ENCODE measurements around the gene TEC. TPM values are rescaled to one million over a fixed set of nuclear protein-coding genes. Genes with fewer than 3 reads are reported as not detected.

Gene TEC
- total RNA-seq, 2 experiments from 2014 or later: 2.8 TPM

DNA sequence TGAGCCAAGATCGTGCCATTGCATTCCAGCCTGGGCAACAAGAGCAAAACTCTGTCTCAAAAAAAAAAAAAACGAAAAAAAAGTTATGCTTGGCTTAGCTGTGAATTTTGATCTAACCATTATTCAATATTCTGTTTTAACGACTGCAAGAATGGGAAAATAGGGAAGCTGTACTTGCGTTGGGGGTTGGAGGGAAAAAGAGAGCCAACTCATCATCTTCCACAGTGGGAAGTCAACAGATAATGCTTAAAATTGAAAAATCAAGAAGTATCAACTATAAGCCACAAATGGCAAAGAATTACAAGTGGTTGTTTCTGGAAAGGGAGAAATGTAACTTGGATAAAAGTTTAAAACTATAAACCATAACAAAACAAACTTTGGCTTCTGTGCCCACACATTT, 2.9 kb downstream of the TEC start:
- CTCF ChIA-PET: no interaction called here
- Histone ChIP-seq H3K27ac (ENCODE audit: low read depth in 1 of 2, low read length in 2 of 2) (no peak overlapping the region), H3K4me1 (ENCODE audit: insufficient read depth, low read length) (peaks cover 19% of the 10 kb centered on the region)

GRCh38 chr4:48262926-48263325, 6.7 kb downstream of the TEC start:
- H3K4me1 ChIP-seq (ENCODE audit: insufficient read depth, low read length): no peaks in the 10 kb centered on the region
- no peaks in the 10 kb centered on the region for H3K27me3 ChIP-seq (ENCODE audit: control insufficient read depth in 1 of 2, insufficient read depth in 2 of 2, low read length in 2 of 2)
- ATAC-seq (ENCODE audit: poor library complexity) (no peak), DNase-seq (peak in 2 of 14 experiments; percentile 25 to 43)
- POLR2A ChIA-PET: no interaction called here
- peaks cover 6% of the 10 kb centered on the region for H3K27me3 Mint-ChIP-seq
- no peak overlapping the region for H3K27ac ChIP-seq (ENCODE audit: low read depth in 1 of 2, low read length in 2 of 2)
- CTCF ChIA-PET: no interaction called here
- no peaks in the 10 kb centered on the region for H3K36me3 Mint-ChIP-seq (ENCODE audit: low read depth)
- H3K4me3 Mint-ChIP-seq: no peak overlapping the region
- intact Hi-C loops (cut with DNase I, micrococcal nuclease): loop anchor here in 1 of 2 experiments (5.0 kb wide), 1 partner anchor 346 kb away; no protein-coding TSS in a partner anchor
- H3K9me3 Mint-ChIP-seq: no peaks in the 10 kb centered on the region
- no peak overlapping the region for H3K27ac Mint-ChIP-seq
- peaks cover 7% of the 10 kb centered on the region for H3K4me1 Mint-ChIP-seq (ENCODE audit: low read depth)
- H3K4me3 ChIP-seq (ENCODE audit: low read length): no peak overlapping the region
- TF ChIP-seq CTCF (IDR thresholded peaks at IDR 0.05): no peak
- H3K36me3 ChIP-seq (ENCODE audit: insufficient read depth, low read length): no peaks in the 10 kb centered on the region
- H3K9me3 ChIP-seq (ENCODE audit: control insufficient read depth in 1 of 2, insufficient read depth in 1 of 2, low read length in 2 of 2): no peaks in the 10 kb centered on the region

More for the DNA sequence above, 2.9 kb downstream of the TEC start:
- Mint-ChIP-seq H3K36me3 (ENCODE audit: low read depth) (peaks cover 4% of the 10 kb centered on the region), H3K4me1 (ENCODE audit: low read depth) (peaks cover 29% of the 10 kb centered on the region), H3K9me3 (no peaks in the 10 kb centered on the region), H3K4me3 (peak overlapping the region; percentile 98), H3K27me3 (peaks cover 6% of the 10 kb centered on the region), H3K27ac (no peak overlapping the region)
- intact Hi-C loops (cut with DNase I, micrococcal nuclease): no loop called here
- TF ChIP-seq CTCF (IDR thresholded peaks at IDR 0.05): no peak
- POLR2A ChIA-PET: no interaction called here
- Histone ChIP-seq H3K4me3 (ENCODE audit: low read length) (no peak overlapping the region), H3K27me3 (ENCODE audit: control insufficient read depth in 1 of 2, insufficient read depth in 2 of 2, low read length in 2 of 2) (no peaks in the 10 kb centered on the region), H3K9me3 (ENCODE audit: control insufficient read depth in 1 of 2, insufficient read depth in 1 of 2, low read length in 2 of 2) (no peaks in the 10 kb centered on the region), H3K36me3 (ENCODE audit: insufficient read depth, low read length) (no peaks in the 10 kb centered on the region)
- DNase-seq: no peak
- ATAC-seq (ENCODE audit: poor library complexity): no peak

GRCh38 chr4:48262484-48262883, 7.2 kb downstream of the TEC start:
- no peaks in the 10 kb centered on the region for H3K27me3 ChIP-seq (ENCODE audit: control insufficient read depth in 1 of 2, insufficient read depth in 2 of 2, low read length in 2 of 2)

More at GRCh38 chr4:48262484-48262883, 7.2 kb downstream of the TEC start:
- peaks cover 6% of the 10 kb centered on the region for H3K27me3 Mint-ChIP-seq
- no peaks in the 10 kb centered on the region for H3K9me3 Mint-ChIP-seq
- POLR2A ChIA-PET: no interaction called here
- DNase-seq (no peak), ATAC-seq (ENCODE audit: poor library complexity) (no peak)
- no peak overlapping the region for H3K27ac Mint-ChIP-seq
- intact Hi-C loops (cut with DNase I, micrococcal nuclease): loop anchor here in 1 of 2 experiments (5.0 kb wide), 1 partner anchor 345 kb away; no protein-coding TSS in a partner anchor
- no peak overlapping the region for H3K4me3 Mint-ChIP-seq
- TF ChIP-seq CTCF (IDR thresholded peaks at IDR 0.05): no peak
- peaks cover 7% of the 10 kb centered on the region for H3K4me1 Mint-ChIP-seq (ENCODE audit: low read depth)
- Histone ChIP-seq H3K27ac (ENCODE audit: low read depth in 1 of 2, low read length in 2 of 2) (no peak overlapping the region), H3K4me3 (ENCODE audit: low read length) (no peak overlapping the region), H3K36me3 (ENCODE audit: insufficient read depth, low read length) (no peaks in the 10 kb centered on the region), H3K9me3 (ENCODE audit: control insufficient read depth in 1 of 2, insufficient read depth in 1 of 2, low read length in 2 of 2) (no peaks in the 10 kb centered on the region), H3K4me1 (ENCODE audit: insufficient read depth, low read length) (no peaks in the 10 kb centered on the region)
- H3K36me3 Mint-ChIP-seq (ENCODE audit: low read depth): no peaks in the 10 kb centered on the region
- CTCF ChIA-PET: no interaction called here
